GM18498 (cell line): ENCODE data around the gene ALG1.
A peak's percentile ranks its signal among the peaks of the same experiment; 100 is the strongest.

Experiments
- ATAC-seq: cut with Tn5 transposase; IDR thresholded peaks from one replicate; pipeline ENCODE4 v1.9.1; 2021; ENCODE audit warnings: mild to moderate bottlenecking, moderate library complexity; ENCODE audit not compliant: unreplicated experiment

The ALG1 gene, protein sequence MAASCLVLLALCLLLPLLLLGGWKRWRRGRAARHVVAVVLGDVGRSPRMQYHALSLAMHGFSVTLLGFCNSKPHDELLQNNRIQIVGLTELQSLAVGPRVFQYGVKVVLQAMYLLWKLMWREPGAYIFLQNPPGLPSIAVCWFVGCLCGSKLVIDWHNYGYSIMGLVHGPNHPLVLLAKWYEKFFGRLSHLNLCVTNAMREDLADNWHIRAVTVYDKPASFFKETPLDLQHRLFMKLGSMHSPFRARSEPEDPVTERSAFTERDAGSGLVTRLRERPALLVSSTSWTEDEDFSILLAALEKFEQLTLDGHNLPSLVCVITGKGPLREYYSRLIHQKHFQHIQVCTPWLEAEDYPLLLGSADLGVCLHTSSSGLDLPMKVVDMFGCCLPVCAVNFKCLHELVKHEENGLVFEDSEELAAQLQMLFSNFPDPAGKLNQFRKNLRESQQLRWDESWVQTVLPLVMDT

DNA sequence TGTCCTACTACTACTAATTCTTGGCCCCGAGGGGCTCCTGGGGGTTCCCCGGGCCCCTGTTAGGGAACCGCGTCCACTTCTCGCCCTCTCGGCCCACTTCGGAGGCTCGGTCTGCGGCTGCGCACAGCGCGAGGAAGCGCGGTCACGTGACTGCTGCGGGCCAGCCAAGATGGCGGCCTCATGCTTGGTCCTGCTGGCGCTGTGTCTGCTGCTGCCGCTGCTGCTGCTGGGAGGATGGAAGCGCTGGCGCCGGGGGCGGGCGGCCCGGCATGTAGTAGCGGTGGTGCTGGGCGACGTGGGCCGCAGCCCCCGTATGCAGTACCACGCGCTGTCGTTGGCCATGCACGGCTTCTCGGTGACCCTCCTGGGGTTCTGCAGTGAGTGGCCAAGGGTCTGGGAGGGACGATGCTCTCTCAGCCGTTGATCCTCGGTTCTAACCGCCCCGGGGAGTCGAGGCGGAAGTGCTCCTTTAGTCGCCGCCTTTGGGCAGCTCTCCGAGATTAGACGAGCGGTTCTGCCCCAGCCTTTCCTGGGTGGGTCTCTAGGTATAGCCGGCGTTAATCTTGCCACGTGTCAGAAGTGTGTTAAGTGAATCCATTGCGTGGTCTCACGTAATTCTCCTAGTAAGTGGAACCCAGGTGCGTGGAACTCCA lies at the start of gene ALG1:
Gene ALG1 (plus strand): TSS at position 163 of the 653 bp plus-strand sequence. CDS start 7 bp downstream, at position 170.
- ATAC-seq: peak; percentile 85

DNA sequence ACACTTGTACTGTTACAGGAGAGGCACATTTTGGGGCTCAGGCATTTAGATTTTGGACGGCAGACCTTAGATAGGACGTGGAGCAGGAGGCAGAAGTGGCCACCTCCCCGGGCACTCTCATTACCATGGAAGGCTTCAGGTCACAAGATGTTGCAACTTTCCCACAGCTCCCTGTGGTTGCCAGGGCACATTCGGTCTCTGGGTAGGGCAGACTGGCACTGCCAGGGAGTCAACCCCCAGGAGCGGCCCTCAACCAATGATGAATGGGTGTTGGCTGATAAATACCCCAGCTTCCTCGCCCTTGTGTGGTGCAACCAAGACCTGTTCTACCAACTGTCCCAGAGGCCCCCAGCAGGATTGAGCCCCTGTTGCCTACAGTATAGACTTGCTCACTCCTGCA lies 49.1 kb upstream of the ALG1 start:
- ATAC-seq: no peak

DNA sequence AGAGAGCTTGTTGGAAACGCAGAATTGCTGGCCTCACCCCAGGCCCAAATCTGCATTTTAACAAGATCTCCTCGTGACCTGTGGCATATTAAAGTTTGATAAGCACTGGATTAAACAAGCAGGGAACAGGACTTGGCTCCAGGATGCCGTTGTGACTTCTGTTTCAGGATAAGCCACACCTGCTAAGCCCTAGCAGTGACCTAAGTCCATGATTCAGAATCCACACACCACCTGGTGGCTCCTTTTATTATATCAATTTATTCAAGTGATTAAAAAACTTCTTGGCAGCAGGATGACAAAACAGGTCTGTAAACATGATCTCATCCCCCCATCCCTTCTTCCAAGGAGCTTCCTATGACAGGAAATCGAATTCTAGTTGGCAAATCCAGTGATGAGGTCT lies 47.0 kb upstream of the ALG1 start:
- ATAC-seq: no peak

DNA sequence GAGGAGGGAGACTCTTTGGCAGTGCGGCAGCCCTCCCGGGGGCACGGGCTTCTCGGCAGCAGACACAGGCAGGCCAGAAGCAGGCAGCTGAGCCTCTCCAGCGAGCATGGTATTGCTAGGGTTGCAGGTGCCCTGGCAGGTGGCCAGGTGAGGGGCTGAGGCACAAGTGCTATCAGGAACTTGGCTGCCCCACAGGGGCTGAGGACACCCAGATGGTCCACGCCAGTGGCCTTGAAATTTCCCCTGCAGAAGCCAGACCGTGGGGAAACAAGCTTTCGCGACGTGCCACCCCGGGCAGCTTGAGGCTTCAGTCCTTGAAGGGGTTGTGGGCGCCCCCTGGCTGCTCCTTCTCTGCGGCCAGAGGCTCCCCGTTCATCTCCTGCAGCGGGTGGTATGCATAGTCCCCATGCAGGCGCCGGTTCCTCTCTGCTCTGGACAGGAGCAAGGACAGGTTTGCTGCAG lies 46.4 kb upstream of the ALG1 start:
- no peak for ATAC-seq

DNA sequence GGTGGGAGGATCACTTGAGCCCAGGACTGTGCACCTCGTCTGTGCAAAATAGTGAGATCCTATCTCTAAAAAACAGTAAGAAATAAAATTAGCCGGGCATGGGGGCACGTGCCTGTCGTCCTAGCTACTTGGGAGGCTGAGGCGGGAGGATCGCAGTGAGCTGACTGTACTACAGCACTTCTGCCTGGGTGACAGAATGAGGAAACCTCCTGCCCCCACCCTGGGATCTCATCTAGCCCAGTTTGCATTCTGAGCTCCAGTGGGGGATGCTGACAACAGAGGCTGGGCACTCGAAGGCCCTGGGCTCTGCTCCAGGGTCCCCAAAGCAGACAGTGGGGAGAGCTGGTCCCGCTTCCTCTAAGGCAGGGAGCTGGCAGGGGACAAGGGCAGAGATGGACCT lies 45.0 kb upstream of the ALG1 start:
- no peak for ATAC-seq

DNA sequence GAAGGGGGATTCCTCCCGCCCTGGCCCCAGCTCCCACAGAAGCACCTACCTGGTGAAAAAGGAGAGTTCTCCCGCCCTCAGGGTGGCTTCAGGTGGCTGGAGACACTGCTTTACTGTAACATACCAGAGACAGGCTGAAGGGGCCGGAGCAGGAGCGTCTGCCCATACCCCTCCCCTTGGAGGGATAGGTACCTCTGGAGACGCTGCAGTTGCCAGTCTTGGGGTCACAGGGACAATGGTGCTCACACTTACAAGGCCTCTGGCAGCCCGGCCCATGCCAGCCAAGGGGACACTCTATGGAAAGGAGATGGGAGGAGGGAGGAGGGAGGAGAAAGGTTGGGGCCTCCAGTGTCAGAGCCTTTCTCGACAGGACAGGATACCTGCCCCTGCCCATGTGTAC lies 44.6 kb upstream of the ALG1 start:
- ATAC-seq: no peak

DNA sequence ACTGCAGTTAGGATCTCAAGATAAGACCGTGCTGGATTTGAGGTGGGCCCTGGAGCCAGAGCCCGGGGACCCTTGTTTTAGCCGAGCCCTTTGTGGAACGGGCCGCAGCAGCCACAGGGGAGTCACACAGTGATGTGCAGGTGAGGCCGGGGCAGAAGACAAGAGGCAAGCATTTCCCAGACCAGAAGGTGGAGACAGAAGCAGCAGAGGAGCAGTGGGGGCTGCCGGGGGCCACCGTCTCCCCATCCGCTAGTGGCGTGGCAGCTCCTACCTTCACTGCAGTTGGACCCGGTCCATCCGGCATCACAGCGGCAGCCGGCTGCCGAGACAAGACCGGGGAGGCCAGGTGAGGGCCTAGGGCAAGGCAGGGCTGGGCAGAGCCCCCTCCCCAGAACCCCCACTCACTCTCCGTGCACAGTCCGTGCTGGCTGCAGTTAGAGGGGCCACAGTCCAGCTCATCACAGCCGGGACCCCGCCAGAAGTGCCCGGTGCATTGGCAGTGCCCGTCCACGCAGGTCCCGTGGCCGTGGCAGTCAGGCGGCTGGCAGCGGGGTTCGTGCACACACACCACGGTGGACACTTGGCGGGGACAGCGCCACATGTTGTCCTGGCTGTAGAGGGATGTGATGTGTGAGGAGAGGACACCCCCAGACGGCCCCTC lies 43.9 kb upstream of the ALG1 start:
- ATAC-seq: no peak

DNA sequence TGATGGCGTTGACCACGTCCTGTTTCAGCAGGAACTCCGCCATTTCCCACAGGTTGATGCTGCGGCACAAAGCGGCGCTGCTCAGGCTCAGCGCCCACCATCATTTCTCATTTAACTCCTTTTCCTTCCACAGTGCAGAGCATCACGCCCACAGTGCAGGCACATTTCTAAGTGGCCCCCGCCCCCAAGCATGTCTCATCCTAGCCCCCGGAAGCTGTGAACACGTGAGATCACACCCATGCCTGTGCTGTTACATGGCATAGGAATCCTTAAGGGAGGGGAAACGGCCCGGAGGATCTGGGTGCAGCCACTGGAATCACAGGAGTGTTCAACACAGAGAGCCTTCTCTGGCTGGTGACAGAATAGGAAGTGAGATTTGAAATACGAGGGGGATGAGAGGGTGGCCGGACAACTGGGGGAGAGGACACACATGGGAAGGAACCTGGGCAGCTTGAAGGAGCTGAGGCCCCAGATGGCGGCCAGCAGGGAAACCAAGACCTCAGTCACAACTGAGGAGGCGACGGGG lies 42.6 kb upstream of the ALG1 start:
- ATAC-seq: no peak

DNA sequence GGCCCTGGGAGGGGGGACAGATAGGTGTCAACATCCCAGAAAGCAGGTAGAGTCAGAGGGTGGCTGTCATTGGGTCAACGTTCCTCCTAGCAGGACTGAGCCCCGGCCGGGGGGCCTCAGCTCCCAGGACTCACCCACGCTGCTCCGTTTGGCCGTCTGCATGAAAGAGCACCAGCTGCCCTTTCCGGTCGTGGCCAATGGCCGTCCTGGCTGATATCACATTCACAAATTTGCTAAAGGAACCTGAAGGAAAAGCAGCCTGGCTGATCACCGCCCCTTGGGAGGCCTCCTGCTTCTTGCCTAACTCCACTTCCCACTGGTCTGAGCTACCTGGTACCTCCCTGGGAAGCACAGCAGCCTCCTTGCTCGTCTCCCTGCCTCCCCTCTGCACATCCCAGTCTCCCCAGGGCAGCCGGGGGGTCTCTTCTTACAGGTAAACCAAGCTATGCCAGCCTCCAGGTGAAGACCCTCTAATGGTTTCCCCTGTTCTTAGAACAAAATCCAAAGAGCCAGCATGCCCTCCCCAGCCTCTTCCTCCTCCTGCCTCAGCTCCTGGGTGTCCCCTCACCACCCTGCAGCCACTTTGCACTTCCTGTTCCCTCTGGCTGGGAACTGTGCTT lies 41.3 kb upstream of the ALG1 start:
- no peak for ATAC-seq

DNA sequence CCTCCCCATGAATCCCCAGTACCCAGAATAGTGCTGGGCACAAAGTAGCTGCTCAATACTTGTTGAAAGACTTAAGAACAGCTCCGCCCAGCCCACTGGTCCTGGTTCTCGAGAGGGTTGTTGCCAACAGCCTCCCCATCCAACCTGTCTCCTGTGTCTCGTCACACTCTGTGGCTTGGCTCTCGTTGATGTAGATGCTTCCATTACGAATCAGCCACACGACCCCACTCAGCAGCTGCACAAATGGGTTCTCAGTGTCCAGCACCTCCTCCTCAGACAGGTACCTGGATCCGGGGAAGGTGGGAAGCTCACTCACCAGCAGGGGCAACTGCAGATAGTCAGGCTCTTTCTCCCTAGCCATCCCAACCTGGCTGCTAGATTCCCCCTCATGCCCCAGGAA lies 40.0 kb upstream of the ALG1 start:
- no peak for ATAC-seq

DNA sequence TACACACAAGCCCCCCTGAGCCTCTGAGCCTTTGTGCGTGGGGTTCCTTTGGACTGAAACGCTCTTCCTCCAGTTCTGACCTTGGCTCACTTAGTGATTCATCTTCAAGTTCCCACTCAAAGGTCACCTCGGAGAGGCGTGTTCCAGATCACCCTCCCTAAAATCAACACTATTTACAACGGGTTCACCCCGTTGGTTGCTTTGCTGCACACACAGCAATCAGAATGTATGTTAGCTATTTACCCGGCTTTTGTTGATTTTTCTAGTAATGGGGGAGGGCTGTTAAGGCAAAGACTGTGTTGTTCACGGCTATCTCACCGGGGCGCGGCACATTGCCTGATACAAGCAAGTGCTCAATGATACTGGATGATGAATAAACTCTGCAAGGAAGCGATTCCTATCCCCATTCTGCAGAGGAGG lies 38.9 kb upstream of the ALG1 start:
- ATAC-seq: no peak

DNA sequence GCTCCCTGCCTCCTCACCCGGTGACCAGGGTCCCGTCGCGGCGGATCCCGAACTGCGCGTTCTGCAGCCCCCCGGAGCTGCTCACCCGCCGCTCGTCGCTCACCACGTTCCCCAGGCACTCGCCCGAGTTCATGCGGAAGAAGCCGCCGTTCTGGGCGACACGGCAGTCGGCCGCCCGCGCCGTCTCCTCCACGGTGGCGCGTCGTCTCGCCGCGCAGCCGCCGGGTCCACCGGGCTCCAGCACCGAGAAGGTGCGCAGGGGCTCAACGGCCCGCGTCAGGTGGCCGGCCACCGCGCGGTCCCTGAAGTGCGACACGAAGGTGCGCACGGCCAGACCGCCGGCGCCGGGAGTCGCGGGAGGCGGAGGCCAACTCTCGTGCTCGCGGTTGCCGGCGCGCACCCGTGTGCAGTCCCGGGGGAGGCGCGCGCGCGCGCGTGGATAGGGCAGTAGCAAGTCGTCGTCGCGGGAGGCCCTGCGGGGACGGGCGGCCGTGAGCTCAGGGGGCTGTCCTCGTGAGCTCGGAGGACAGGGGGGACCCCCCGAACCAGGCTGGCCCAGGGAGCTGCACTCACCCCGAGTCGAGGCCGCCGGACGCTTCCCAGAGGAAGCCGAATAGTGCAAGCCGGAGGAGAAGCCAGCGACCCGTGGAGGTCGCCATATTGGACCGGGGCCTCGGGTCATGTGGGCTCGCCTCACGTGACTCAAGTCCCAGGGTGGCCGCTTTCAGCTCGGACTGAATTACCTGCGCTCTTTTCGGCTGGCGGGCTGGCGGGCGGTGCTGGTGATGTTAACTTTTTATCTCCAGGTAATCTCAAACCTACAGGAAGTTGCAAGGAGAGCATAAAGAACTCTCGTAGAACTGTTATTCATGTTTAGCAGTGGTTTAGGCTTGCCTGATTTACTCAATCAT lies 38.1 kb upstream of the ALG1 start, which contains the start of gene NAGPA:
Gene NAGPA (minus strand): TSS at position 680 of the 911 bp plus-strand sequence. CDS start 21 bp downstream, at position 659.
- peak; percentile 88 for ATAC-seq

DNA sequence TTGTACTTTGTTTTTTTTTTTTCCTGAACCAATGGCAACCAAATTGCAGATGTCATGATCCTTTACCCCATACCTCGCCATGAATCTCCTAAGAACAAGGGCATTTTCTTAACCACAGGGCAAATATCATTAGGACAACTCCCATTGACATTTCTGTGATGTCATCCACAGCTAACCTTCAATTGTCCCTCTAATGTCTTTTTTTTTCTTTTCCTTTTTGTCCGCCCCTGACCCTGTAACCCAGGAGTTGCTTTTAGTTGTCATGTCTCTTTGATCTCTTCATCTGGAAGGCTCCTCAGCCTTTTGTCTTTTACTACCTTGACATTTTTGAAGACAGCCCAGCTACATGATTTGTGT lies 37.5 kb upstream of the ALG1 start:
- ATAC-seq: no peak

DNA sequence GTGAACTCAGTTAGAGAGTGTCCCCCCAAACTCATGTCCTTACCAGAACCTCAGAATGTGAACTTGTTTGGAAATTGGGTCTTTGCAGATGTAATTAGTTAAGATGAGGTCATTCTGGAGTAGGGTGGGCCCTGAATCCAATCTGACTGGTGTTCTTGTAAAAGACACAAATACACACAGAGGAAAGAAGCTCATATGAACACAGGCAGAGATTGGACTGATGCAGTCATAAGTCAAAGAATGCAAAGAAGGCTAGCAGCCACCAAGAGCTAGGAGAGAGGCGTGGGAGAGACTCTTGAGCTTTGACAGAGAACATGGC lies 35.8 kb upstream of the ALG1 start:
- no peak for ATAC-seq

DNA sequence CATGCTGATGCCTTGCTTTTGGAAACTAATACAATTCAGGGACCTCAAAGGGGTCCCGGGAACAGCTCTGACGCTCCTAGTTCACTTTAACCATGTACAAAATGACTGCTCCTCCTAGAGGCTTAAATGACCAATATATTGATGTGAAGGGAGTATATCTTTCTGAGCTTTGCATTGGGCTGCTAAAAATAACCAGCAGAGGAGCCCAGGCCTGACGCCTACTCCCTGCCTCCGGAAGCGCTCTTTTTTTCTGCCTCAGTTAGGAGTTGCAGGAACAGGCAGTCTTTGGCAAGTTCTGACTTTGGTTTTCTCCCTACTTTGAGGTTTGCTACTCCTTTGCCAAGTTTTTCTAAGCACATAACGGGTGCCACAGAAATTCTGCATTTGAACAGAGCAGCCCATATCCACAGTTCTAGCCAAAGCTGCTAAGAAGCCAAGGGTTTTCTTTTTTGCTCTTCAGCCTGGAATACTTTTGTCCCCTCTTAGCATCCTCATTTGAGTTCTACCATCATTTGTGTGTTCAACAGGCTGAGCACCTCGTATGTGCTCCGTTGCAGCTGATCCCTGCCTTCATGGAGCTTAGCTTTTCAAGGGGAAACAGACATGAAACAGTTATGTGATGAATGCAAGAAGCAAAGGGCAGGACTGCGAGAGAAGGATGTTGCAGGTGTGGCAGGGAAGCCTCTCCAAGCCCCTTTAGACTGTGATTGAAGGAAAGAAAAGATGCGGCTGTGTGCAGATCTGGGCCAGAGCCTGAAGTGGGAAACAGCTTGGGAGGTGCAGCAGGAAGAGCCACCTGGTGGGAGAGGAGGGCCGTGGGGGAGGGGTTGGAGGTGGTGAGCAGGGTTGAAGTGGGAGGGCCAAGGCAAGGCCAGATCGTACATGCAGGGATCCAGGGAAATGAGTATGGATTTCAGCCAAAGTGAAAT lies 35.2 kb upstream of the ALG1 start:
- no peak for ATAC-seq

DNA sequence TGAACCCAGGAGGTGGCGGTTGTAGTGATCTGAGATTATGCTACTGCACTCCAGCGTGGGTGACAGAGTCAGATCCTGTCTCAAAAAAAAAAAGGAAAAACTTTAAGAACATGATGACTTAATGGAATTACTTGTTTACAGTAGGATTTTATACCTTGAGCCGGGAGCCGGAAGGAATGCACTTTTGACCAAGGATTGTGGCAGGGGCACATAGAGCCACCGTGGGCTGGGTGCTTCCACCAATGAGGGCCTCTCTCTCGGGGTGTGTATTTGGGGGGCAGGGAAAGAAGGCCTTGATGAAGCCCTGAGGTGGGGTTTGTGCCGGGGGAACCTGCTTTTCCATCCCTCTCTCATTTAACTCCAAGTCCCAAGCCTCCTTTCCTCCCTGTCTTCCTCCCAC lies 31.2 kb upstream of the ALG1 start:
- no peak for ATAC-seq

DNA sequence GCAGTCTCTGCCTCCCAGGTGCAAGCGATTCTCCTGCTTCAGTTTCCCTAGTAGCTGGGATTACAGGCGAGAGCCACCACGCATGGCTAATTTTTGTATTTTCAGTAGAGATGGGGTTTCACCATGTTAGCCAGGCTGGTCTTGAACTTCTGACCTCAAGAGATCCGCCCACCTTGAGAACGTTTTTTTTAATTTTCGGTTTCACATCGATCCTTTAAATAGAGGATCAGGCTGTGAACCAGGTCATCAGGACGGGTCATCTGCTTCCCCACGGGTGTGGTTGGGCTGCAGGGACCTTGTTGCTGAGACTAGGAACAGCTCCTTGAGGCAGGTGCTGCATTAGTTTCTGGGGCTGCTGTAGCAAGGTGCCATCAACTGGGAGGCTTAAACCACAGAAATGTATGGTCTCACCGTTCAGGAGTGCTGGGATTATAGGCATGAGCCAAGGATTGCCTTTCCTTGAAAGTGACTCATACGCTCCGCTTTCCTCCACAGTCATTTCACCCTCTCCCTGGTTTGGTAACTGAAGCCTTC lies 30.0 kb upstream of the ALG1 start:
- ATAC-seq: no peak

DNA sequence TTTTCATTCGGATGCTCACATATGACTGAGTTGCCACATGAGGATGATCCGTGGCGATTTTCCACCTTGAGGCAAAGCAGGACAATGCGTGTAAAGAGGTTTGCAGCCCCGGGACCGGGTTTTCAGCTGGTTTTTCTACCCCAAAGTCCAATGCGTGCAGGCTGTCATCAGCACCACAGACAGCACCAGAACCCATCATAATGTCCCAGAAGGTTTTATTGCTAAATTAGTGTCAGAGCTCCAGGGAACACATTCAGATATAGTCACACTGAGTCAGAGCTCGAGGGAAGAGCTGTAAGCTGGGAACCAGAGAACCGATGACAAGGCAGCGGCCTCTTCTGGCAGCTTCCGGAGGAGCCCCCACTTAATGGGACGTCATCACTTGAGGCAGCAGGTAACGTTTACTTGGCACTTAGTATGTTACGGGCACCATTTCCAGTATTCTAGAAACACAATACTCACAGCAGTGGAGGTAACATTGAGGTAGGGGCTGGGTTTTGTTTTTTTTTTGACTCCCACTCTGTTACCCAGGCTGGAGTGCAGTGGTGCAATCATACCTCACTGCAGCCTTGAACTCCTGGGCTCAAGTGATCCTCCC lies 29.0 kb upstream of the ALG1 start:
- ATAC-seq: no peak
